GM19099 (cell line): ENCODE data around the gene TMEM170B.

ENCODE experiments used
- POLR2A ChIP-seq: IDR thresholded peaks from 3 replicates; pipeline ENCODE4 v1.6.1; 2011; ENCODE audit warnings: low read depth; ENCODE audit not compliant: insufficient read length; ENCODE audit errors: extremely low read depth

TMEM170B gene

DNA sequence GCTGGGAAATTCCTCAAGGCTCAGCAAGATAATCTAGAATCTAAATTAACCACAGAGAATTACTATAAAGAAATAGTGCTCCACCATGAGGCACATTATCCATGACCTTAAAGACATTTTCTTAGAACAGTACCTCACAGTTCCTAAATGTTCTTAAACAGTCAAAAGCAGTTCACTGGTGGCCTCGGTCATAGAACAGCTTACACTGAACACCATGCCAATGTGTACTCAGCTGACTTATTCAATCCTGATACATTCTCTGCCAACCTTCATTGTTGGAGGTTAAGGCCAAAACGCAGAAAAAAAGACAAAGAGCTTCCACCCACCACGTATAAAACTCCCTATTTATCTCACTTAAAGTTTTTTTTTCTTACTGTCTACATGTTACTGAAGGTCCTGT lies 21.8 kb upstream of the TMEM170B start:
- no peak for TF ChIP-seq POLR2A

GRCh38 chr6:11522812-11523605 lies 14.5 kb upstream of the TMEM170B start:
- TF ChIP-seq POLR2A: no peak

DNA sequence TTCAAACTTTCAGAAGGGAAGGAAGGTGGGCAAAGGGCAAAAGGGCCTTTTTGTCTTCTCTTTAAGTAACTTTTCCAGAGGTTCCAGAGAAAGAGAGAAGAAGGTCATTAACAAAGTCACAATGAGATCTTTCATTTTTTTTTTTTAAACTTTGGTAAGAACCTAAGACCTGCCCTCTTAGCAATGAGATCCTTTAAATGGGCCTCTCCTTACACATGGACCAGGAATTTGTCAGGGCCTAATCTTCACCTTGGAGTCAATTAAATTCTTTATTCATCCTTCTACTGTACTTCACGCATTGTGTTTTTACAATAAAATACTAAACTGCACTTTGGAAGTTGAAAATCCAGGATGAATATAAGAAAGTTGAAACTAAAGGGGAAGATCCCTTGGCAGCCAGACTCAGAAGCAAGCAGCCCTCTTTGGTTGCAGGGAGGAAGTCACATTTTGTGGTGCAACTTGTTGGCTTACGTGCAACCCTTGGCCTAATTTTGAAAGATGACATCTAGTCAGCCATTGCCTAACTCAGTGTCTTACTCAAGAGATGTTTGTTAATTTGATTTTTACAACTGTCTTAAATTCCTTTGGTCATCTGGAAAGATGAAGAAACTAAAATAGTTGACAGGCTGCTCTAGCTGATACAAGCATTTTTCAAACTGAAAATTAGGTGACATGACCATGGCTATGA lies 11.9 kb upstream of the TMEM170B start:
- no peak for TF ChIP-seq POLR2A

- TF ChIP-seq POLR2A: no peak
These were observed 11.4 kb upstream of the TMEM170B start for GRCh38 chr6:11526156-11526505.

DNA sequence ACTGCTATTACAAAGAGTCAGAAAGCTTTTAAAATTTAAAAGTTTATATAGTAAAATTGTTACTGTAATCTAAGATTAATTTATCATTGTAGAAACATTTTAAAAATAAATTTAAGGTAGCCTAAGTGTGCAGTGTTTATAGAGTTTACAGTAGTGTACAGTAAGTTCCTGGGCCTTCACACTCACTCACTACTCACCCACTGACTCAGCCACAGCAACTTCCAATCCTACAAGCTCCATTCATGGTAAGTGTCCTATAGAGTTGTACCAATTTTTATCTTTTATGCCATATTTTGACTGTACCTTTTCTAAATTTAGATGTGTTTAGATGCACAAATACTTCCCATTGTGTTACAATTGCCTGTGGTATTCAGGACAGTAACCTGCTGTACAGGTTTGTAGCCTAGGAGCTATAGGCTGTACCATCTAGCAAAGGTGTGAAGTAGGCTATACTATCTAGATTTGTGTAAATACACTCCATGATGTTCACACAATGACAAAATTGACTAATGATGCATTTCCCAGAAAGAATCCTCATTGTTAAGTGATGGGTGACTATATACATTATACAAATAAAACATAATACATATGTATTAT lies 10.2 kb upstream of the TMEM170B start:
- TF ChIP-seq POLR2A: no peak

DNA sequence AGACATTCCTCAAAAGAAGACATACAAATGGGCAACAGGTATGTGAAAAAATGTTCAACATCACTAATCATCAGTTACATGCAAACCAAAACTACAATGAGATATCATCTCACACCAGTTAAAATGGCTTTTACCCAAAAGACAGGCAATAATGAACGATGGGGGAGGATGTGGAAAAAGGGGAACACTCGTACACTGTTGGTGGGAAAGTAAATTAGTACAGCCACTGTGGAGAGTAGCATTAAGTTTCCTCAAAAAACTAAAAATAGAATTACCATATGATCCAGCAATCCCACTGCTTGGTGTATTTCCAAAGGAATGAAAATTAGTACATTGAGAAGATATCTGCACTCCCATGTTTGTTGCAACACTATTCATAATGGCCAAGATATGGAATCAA lies 8.6 kb upstream of the TMEM170B start:
- no peak for TF ChIP-seq POLR2A

DNA sequence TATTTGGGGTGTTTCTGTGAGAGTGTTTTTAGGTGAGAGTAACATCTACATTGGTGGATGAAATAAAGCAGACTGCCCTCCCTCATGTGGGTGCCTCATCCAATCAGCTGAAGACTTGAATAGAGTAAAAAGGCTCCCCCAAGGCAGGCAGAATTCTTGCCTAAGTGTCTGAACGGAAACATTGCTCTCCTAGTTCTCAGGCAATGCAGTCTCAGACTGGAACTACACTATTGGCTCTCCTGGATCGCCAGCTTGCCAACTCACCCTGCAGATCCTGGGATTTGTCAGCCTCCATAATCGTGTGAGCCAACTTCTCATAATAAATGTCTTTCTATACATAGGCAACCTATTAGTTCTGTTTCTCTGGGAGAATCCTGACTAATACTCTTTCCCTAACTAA lies 5.5 kb upstream of the TMEM170B start:
- no peak for TF ChIP-seq POLR2A

GRCh38 chr6:11534561-11534960 lies 3.0 kb upstream of the TMEM170B start:
- no peak for TF ChIP-seq POLR2A

DNA sequence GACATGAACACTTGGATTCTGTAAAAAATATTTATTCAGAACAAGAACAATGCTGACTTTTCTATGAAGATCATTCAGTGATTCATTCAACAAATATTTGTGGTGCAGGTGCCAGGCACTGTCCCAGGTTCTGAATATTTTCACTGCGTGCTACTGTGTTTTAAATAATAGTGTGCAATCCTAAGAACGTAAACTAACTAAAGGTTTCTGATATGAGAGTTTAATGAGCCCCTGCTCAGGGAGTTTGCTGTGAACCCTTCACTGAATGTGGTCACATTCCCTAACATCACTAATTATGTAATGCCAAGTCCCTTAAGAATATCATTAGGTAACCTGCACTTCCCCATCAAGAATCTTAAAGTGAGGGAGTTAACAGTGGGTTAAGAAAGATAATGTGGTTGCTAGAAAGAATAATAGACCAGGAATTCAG lies 1.7 kb upstream of the TMEM170B start:
- TF ChIP-seq POLR2A: no peak

DNA sequence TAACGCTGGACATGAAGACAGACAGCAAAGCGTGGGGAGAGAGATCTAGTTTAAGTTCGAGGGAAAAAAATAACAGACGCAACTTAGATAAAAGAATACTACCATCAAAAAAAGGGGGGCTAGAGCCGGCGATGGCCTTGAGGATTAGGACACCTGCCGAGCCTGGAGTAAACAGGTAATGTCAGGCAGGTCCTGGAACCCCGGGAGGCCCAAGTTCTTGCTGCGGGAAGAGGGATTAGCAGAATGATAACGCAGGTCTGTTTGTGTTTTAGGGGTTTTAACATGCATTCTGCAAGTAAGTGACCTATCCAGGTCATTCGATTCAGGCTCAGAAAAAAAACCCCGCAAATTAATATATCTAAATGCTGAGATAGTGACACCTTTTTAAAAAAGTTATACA lies 754 bp upstream of the TMEM170B start:
- TF ChIP-seq POLR2A: no peak

DNA sequence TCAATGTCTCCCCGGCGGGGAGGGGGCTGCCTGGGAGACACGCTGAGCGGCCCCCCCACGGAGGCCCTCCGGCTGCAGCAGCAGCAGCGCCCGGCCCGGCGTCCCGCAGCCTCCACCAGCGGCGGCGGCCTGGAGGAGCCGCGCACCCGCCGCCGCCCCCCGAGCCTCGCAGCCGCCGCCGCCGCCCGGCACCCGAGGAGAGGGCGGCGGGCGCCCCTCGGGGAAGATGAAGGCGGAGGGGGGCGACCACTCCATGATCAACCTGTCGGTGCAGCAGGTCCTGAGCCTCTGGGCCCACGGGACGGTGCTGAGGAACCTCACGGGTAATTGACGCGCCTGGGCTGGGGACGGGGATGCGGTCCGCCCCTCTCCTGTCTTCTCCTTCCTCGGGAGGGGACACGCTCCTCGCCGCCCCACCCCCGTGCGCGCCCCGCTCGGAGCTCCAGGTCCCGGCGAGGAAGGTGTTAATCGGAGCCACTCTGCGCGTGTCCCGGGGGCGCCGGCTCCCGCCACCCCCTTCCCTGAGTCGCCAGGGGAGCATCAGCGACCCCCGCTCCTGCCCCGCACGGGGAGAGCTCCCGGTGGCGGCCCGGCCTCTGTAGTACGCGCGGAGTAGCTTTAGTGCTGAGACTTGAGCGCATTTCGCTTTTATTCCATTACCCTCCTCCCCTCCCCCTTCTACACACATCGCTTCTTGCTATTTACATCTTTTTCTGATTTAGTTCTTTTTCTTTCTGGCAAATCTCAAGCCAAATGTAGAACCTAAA lies 686 bp downstream of the TMEM170B start:
- no peak for TF ChIP-seq POLR2A

DNA sequence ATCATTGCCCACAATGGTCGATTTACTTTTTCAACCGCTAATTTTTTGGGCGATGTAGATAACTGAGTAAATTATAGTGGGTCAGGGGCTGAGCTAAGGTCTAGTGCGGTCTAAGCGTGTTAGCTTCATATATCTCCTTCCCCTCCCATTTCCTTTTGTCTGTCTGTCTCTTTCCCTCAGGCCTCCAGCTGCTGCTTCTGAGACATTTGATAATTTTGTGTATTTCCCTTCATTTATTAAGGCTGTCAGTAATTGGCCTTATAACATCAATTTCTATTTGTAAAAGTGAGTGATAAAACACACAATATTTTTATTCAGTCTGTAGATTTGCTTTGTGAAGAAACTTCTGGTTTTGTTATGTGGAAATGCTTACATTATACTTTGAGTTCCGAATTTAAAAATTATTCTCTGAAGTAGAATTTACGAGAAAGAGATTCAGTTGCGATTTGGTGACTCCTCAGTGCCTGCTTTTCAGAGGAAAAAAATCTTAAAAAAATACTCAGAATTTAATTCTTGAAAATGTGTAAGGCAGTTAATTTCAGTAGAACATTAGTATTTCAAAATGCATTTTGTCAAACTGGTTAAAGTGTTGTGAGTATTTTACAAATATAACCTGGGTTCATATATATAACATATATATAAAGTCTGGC lies 1.4 kb downstream of the TMEM170B start:
- TF ChIP-seq POLR2A: no peak

DNA sequence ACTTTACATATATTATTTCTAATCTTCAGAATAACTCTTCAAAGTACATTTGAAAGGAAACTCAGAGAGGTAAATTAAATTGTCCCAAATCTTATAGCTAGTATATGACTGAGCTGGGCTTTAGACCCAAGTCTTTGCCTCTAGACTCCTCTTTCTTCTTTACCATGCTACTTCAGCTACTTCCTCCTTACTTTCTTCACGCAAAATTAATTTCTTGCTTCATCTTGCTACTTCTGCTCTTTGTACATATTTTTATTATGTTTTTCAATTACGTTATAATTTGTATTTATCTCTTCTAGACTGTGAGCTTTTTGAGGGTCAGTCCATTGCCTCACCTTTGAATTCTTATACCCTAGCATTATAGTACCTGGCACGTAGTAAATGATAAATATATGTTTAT lies 5.3 kb downstream of the TMEM170B start:
- no peak for TF ChIP-seq POLR2A

- TF ChIP-seq POLR2A: no peak
These were observed 6.5 kb downstream of the TMEM170B start for GRCh38 chr6:11543919-11544518.
